ENCODE data around the gene SELENOS.

- TF ChIP-seq GABPA (IDR thresholded peaks at IDR 0.05; ENCODE audit: low read depth) (no peak), REST (IDR thresholded peaks at IDR 0.05; ENCODE audit: insufficient replicate concordance, low read depth) (no peak), SPI1 (IDR thresholded peaks at IDR 0.05; ENCODE audit: borderline replicate concordance, low read depth) (no peak)
- TF ChIP-seq, protein P1, sequence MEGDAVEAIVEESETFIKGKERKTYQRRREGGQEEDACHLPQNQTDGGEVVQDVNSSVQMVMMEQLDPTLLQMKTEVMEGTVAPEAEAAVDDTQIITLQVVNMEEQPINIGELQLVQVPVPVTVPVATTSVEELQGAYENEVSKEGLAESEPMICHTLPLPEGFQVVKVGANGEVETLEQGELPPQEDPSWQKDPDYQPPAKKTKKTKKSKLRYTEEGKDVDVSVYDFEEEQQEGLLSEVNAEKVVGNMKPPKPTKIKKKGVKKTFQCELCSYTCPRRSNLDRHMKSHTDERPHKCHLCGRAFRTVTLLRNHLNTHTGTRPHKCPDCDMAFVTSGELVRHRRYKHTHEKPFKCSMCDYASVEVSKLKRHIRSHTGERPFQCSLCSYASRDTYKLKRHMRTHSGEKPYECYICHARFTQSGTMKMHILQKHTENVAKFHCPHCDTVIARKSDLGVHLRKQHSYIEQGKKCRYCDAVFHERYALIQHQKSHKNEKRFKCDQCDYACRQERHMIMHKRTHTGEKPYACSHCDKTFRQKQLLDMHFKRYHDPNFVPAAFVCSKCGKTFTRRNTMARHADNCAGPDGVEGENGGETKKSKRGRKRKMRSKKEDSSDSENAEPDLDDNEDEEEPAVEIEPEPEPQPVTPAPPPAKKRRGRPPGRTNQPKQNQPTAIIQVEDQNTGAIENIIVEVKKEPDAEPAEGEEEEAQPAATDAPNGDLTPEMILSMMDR (IDR thresholded peaks at IDR 0.05; ENCODE audit: insufficient read depth, low read length), result no peak
Measured at GRCh38 chr15:101295607-101296161, 18.4 kb upstream of the SELENOS start.

All from HL-60 (cell line).